Measurements from ENCODE around the gene OASL. TPM values are rescaled to one million over a fixed set of nuclear protein-coding genes. Genes with fewer than 3 reads are reported as not detected.

Gene OASL
- total RNA-seq, 1 experiment from 2014 or later: 1.7 TPM

GRCh38 chr12:120990487-120991055 is 48.5 kb downstream of the OASL start:
- Histone ChIP-seq H3K4me2 (no peak overlapping the region), H2AFZ (no peak overlapping the region), H3K79me2 (ENCODE audit: low read depth) (no peaks in the 10 kb centered on the region), H3K9me3 (ENCODE audit: insufficient read depth, low read depth) (no peaks in the 10 kb centered on the region), H3K36me3 (ENCODE audit: low read depth) (no peaks in the 10 kb centered on the region), H3K4me3 (no peak overlapping the region), H3F3A (ENCODE audit: insufficient read depth, low read depth) (no peaks in the 10 kb centered on the region), H4K20me1 (ENCODE audit: insufficient read depth) (no peaks in the 10 kb centered on the region), H3K4me1 (replicated peaks; ENCODE audit: insufficient read depth) (no peaks in the 10 kb centered on the region), H3K27ac (no peak overlapping the region), H3K9me2 (ENCODE audit: insufficient read depth) (no peaks in the 10 kb centered on the region), H3K27me3 (ENCODE audit: insufficient read depth, low read depth) (peaks cover 3% of the 10 kb centered on the region; the same call in 1 of the 2 replicates)
- intact Hi-C loops (cut with micrococcal nuclease; ENCODE audit: unreplicated experiment): no loop called here
- no TSS peak for BruUV-seq (replicated peaks)
- no peak for TF ChIP-seq CTCF (conservative IDR thresholded peaks at IDR 0.05)
- TF ChIP-seq EZH2 (IDR thresholded peaks at IDR 0.05; ENCODE audit: low read depth): no peak
- CTCF ChIA-PET: interaction anchor here (0.8 kb wide), 1 partner anchor 109 kb away, joined by 3 read pairs; no protein-coding TSS in a partner anchor
- no peak for DNase-seq
- POLR2A ChIA-PET (ENCODE audit: unreplicated experiment): no interaction called here

DNA sequence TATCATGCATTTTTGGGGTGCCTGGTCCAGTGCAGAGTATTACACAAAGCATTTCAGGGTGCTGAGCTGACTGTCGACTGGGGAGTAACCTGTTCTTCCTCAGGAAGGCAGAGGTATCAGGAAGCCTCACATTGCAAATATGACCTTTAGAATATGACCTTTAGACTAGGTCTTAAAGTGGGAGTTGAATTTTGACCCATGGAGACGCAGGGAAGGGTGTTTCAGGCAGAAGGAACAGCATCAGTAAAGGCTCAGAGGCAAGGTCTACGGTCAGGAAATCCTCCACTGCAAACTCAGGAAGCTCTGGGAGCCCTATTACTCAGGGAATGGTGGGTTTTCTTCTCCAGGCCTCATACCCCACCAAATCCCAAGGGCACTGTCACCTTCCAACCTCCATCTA is 49.4 kb downstream of the OASL start:
- Histone ChIP-seq H3K79me2 (ENCODE audit: low read depth) (no peaks in the 10 kb centered on the region), H3K36me3 (ENCODE audit: low read depth) (no peaks in the 10 kb centered on the region), H3F3A (ENCODE audit: insufficient read depth, low read depth) (no peaks in the 10 kb centered on the region), H3K27me3 (ENCODE audit: insufficient read depth, low read depth) (peaks cover 3% of the 10 kb centered on the region; the same call in 1 of the 2 replicates), H2AFZ (no peak overlapping the region), H4K20me1 (ENCODE audit: insufficient read depth) (no peaks in the 10 kb centered on the region), H3K4me1 (replicated peaks; ENCODE audit: insufficient read depth) (no peaks in the 10 kb centered on the region), H3K27ac (no peak overlapping the region), H3K4me2 (no peak overlapping the region), H3K4me3 (no peak overlapping the region), H3K9me2 (ENCODE audit: insufficient read depth) (no peaks in the 10 kb centered on the region), H3K9me3 (ENCODE audit: insufficient read depth, low read depth) (no peaks in the 10 kb centered on the region)
- no peak for TF ChIP-seq CTCF (conservative IDR thresholded peaks at IDR 0.05)
- no peak for TF ChIP-seq EZH2 (IDR thresholded peaks at IDR 0.05; ENCODE audit: low read depth)
- BruUV-seq (replicated peaks): no TSS peak
- CTCF ChIA-PET: no interaction called here
- DNase-seq: no peak
- POLR2A ChIA-PET (ENCODE audit: unreplicated experiment): no interaction called here
- intact Hi-C loops (cut with micrococcal nuclease; ENCODE audit: unreplicated experiment): no loop called here

DNA sequence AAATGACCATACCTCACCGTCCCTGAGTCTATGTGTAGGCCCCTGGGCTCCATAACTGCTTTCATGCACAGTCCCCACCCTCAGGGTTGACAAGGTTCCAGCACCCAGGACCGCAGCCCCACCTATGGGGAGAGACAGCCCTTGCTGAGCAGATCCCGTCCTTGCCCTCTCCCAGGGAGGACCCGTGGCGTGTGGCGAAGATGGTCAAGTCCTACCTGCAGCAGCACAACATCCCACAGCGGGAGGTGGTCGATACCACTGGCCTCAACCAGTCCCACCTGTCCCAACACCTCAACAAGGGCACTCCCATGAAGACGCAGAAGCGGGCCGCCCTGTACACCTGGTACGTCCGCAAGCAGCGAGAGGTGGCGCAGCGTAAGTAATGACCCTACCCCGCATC is 50.4 kb downstream of the OASL start:
- Histone ChIP-seq H3F3A (ENCODE audit: insufficient read depth, low read depth) (no peaks in the 10 kb centered on the region), H3K36me3 (ENCODE audit: low read depth) (no peaks in the 10 kb centered on the region), H3K27me3 (ENCODE audit: insufficient read depth, low read depth) (peaks cover 3% of the 10 kb centered on the region; the same call in 1 of the 2 replicates), H3K27ac (no peak overlapping the region), H3K4me3 (no peak overlapping the region), H2AFZ (no peak overlapping the region), H3K4me2 (no peak overlapping the region), H4K20me1 (ENCODE audit: insufficient read depth) (no peaks in the 10 kb centered on the region), H3K9me3 (ENCODE audit: insufficient read depth, low read depth) (no peaks in the 10 kb centered on the region), H3K9me2 (ENCODE audit: insufficient read depth) (no peaks in the 10 kb centered on the region), H3K4me1 (replicated peaks; ENCODE audit: insufficient read depth) (no peaks in the 10 kb centered on the region), H3K79me2 (ENCODE audit: low read depth) (no peaks in the 10 kb centered on the region)
- POLR2A ChIA-PET (ENCODE audit: unreplicated experiment): no interaction called here
- intact Hi-C loops (cut with micrococcal nuclease; ENCODE audit: unreplicated experiment): no loop called here
- no peak for DNase-seq
- TF ChIP-seq EZH2 (IDR thresholded peaks at IDR 0.05; ENCODE audit: low read depth) (no peak), CTCF (conservative IDR thresholded peaks at IDR 0.05) (no peak)
- BruUV-seq (replicated peaks): no TSS peak
- CTCF ChIA-PET: no interaction called here
